ENCODE measurements around the gene MSL2.
"Not testable (repeated sequence)": the region's sequence is repeated elsewhere in the genome, so short reads cannot be mapped to it uniquely, and the experiment has no call there.

Gene MSL2

GRCh38 chr3:136152963-136153362 lies 43.2 kb downstream of the MSL2 start:
- no peak overlapping the region for H3K4me3 ChIP-seq (ENCODE audit: low read depth, low read length)
- TF ChIP-seq CTCF (IDR thresholded peaks at IDR 0.05; ENCODE audit: borderline replicate concordance, insufficient read depth, low read depth, low read length): no peak

GRCh38 chr3:136152176-136152843 lies 43.8 kb downstream of the MSL2 start:
- no peak overlapping the region for H3K4me3 ChIP-seq (ENCODE audit: low read depth, low read length)
- no peak for TF ChIP-seq CTCF (IDR thresholded peaks at IDR 0.05; ENCODE audit: borderline replicate concordance, insufficient read depth, low read depth, low read length)

GRCh38 chr3:136151219-136151618 lies 44.9 kb downstream of the MSL2 start:
- TF ChIP-seq CTCF (IDR thresholded peaks at IDR 0.05; ENCODE audit: borderline replicate concordance, insufficient read depth, low read depth, low read length): no peak
- no peak overlapping the region for H3K4me3 ChIP-seq (ENCODE audit: low read depth, low read length)

GRCh38 chr3:136149667-136150066 lies 46.5 kb downstream of the MSL2 start:
- no peak for TF ChIP-seq CTCF (IDR thresholded peaks at IDR 0.05; ENCODE audit: borderline replicate concordance, insufficient read depth, low read depth, low read length)
- H3K4me3 ChIP-seq (ENCODE audit: low read depth, low read length): no peak overlapping the region

- H3K4me3 ChIP-seq (ENCODE audit: low read depth, low read length): no peak overlapping the region
- TF ChIP-seq CTCF (IDR thresholded peaks at IDR 0.05; ENCODE audit: borderline replicate concordance, insufficient read depth, low read depth, low read length): no peak
These were observed 49.0 kb downstream of the MSL2 start for GRCh38 chr3:136146981-136147729.

GRCh38 chr3:136144397-136144796 lies 51.7 kb downstream of the MSL2 start:
- not testable (repeated sequence) for H3K4me3 ChIP-seq (ENCODE audit: low read depth, low read length)

GRCh38 chr3:136142592-136142991 lies 53.5 kb downstream of the MSL2 start:
- no peak overlapping the region for H3K4me3 ChIP-seq (ENCODE audit: low read depth, low read length)
- no peak for TF ChIP-seq CTCF (IDR thresholded peaks at IDR 0.05; ENCODE audit: borderline replicate concordance, insufficient read depth, low read depth, low read length)
